Peyer's patch (tissue), 4 donors: ENCODE results near the gene LSM10.

Experiments
- CTCF ChIP-seq, 6 experiments: fragments of 450-650 bp in 4 of 6; fragments of 200-600 bp in 2 of 6; sonication (generic) in 1 of 6; IDR thresholded peaks; one replicate each; pipeline ENCODE4 v1.5.1; 2017 to 2019; ENCODE audit warnings: antibody characterized with exemption in 6 of 6, mild to moderate bottlenecking in 3 of 6, moderate library complexity in 1 of 6
- POLR2A ChIP-seq, 2 donors: fragments of 450-650 bp; IDR thresholded peaks; one replicate each; pipeline ENCODE4 v1.5.1; 2017; ENCODE audit warnings: antibody characterized with exemption in 2 of 2, mild to moderate bottlenecking in 2 of 2, moderate library complexity in 2 of 2

GRCh38 chr1:36440646-36441045 lies 42.9 kb upstream of the LSM10 start:
- TF ChIP-seq POLR2A (IDR thresholded peaks at IDR 0.05) = no peak
- TF ChIP-seq CTCF (IDR thresholded peaks at IDR 0.05) = no peak
